Mucosa of stomach (tissue), 1 donor: ENCODE results near the gene ITPA.
A peak's percentile ranks its signal among the peaks of the same experiment; 100 is the strongest.

Experiments used
- H3K27me3 ChIP-seq: one replicate; pipeline ENCODE4 v1.7.0; 2013; ENCODE audit warnings: mild to moderate bottlenecking, low read length; ENCODE audit not compliant: control insufficient read depth, insufficient read depth
- H3K36me3 ChIP-seq: one replicate; pipeline ENCODE4 v1.7.0; 2013; ENCODE audit warnings: low read length; ENCODE audit not compliant: control insufficient read depth, insufficient read depth
- H3K4me1 ChIP-seq: one replicate; pipeline ENCODE4 v1.7.0; 2013; ENCODE audit warnings: mild to moderate bottlenecking, low read length; ENCODE audit not compliant: control insufficient read depth, insufficient read depth
- H3K4me3 ChIP-seq: one replicate; pipeline ENCODE4 v1.7.0; 2013; ENCODE audit warnings: low read length
- H3K9ac ChIP-seq: one replicate; pipeline ENCODE4 v1.7.0; 2013; ENCODE audit warnings: mild to moderate bottlenecking, low read length, moderate library complexity
- H3K9me3 ChIP-seq: one replicate; pipeline ENCODE4 v1.7.0; 2013; ENCODE audit warnings: mild to moderate bottlenecking, low read length, moderate library complexity; ENCODE audit not compliant: control insufficient read depth
- donor health status: Pancreatic carcinoma.

The ITPA gene

GRCh38 chr20:3194617-3195280, 14.5 kb upstream of the ITPA start:
- H3K27me3 ChIP-seq: no peaks in the 10 kb centered on the region
- peaks cover 24% of the 10 kb centered on the region for H3K36me3 ChIP-seq
- H3K4me1 ChIP-seq: no peaks in the 10 kb centered on the region
- H3K4me3 ChIP-seq: no peak overlapping the region
- no peak overlapping the region for H3K9ac ChIP-seq
- H3K9me3 ChIP-seq: no peaks in the 10 kb centered on the region

GRCh38 chr20:3195590-3196237, 13.6 kb upstream of the ITPA start:
- no peaks in the 10 kb centered on the region for H3K4me1 ChIP-seq
- peaks cover 25% of the 10 kb centered on the region for H3K36me3 ChIP-seq
- H3K9me3 ChIP-seq: no peaks in the 10 kb centered on the region
- H3K4me3 ChIP-seq: no peak overlapping the region
- H3K27me3 ChIP-seq: no peaks in the 10 kb centered on the region
- H3K9ac ChIP-seq: no peak overlapping the region

DNA sequence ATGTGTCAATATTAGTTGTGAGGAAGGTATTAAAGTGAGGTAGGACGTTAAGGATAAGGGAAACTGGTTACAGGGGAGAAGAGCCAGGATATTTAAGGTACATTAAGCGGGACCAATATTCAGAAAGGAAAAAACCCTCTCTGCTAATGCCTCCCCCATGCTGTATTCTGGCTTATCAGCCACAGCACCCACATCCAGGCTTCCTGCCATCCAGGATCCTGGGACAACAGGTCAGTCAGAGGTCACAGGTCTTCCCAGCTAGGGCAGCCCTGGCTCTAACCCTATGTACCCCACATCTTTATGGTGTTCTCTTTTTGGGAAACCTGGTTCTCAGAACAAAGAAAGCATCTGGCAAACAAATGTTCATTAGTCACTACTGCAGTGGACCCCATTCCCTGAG, 10.1 kb upstream of the ITPA start:
- no peaks in the 10 kb centered on the region for H3K9me3 ChIP-seq
- peaks cover 7% of the 10 kb centered on the region for H3K4me1 ChIP-seq
- H3K36me3 ChIP-seq: peaks cover 7% of the 10 kb centered on the region
- no peak overlapping the region for H3K9ac ChIP-seq
- no peak overlapping the region for H3K4me3 ChIP-seq
- H3K27me3 ChIP-seq: no peaks in the 10 kb centered on the region

GRCh38 chr20:3199976-3200755, 9.1 kb upstream of the ITPA start:
- Histone ChIP-seq H3K36me3 (peaks cover 6% of the 10 kb centered on the region), H3K27me3 (no peaks in the 10 kb centered on the region), H3K9ac (no peak overlapping the region), H3K4me1 (peaks cover 7% of the 10 kb centered on the region), H3K4me3 (no peak overlapping the region), H3K9me3 (no peaks in the 10 kb centered on the region)

DNA sequence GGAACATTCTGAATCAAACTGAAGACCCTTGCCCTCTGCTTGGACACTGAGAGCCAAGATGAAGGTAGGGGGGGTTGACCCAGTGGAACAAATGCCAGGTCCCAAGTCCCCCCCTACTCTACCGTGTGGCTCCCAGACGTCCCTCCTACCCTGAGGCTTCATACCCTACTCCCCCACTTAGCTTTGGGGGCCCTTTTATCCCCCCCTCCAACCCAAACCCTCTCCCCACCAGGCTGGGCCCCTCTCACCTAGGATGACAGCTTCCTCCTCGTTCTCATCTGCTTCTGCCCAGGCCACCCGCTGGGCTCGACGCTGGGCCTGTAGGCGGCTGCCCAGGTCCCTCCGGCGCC, 6.4 kb upstream of the ITPA start:
- Histone ChIP-seq H3K9ac (peak overlapping the region; percentile 80), H3K4me3 (peak overlapping the region; percentile 89), H3K9me3 (no peaks in the 10 kb centered on the region), H3K36me3 (peaks cover 3% of the 10 kb centered on the region), H3K4me1 (peaks cover 7% of the 10 kb centered on the region), H3K27me3 (no peaks in the 10 kb centered on the region)

DNA sequence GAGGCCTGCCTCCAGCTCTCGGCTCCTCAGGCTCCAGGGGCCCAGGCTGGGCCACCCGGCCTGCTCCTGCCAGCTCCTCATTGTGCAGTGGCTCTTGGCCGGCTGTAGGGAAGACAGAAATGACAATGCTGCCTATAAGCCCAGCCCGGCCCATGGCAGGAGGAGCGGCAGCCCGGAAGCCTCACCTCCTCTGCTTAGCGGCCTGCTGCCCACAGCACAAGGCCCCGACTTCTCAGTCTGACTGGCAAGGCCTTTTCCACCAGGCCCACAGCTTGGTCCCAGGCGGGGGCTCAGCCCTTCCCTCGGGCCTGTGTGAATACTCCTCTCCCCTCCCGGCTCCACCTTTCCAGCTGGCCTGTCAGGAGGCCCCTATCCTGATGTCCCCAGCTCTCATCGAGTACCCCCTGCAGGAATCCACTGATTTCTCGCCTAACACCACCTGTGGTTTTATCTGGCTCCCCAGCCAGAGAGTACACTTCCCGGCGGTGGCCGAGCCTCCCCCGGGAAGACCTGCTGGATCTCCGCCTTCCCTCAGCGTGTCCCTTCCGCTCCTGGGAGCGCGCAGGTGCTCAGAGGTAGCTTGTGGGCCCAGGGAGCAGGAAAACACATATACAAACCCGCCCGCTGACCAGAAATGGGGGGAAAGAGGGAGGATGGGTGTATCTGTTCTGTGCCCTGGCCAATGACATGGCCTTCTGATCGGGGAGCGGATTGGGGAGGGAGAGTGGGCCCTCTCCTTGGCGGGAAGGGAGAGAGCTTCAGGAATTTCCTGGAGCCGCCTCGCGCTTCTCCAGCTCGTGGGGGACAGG, 5.8 kb upstream of the ITPA start:
- H3K4me3 ChIP-seq: peak overlapping the region; percentile 89
- peaks cover 3% of the 10 kb centered on the region for H3K36me3 ChIP-seq
- H3K4me1 ChIP-seq: peaks cover 7% of the 10 kb centered on the region
- peak overlapping the region; percentile 80 for H3K9ac ChIP-seq
- H3K9me3 ChIP-seq: no peaks in the 10 kb centered on the region
- H3K27me3 ChIP-seq: no peaks in the 10 kb centered on the region

- Histone ChIP-seq H3K9me3 (no peaks in the 10 kb centered on the region), H3K4me3 (peak within 1 kb of the TSS; percentile 89), H3K27me3 (no peaks in the 10 kb centered on the region), H3K36me3 (peaks cover 3% of the 10 kb centered on the region), H3K9ac (peak within 1 kb of the TSS; percentile 80), H3K4me1 (peaks cover 7% of the 10 kb centered on the region)
Measured at GRCh38 chr20:3204124-3204794, 5.0 kb upstream of the ITPA start, which contains the start of gene DDRGK1. Gene DDRGK1, minus strand, starts transcription at chr20:3204682. Its CDS starts 55 bp downstream, at chr20:3204627.

DNA sequence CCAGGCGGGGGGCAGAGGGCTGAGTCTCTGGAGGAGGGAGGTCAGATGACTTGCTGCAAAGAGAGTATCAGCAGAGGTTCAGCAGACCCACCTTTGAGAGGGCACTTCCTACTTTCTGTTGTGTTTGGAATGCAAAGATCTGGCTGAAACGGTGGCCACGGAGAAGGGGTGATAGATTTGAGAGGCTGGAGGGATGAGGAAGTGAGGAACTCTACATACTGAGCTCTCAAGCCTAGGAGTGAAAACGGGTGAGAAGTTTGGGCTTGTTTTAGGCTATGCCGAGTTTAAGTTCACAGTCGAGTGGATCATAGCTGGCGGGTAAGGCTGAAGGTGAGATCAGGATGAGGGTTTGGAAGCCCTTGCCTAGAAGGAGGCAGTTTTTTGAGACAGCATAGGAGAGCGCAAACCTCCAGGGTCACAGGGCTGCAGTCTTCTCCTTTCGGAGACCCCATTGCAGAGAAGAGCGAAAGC, 477 bp upstream of the ITPA start:
- no peaks in the 10 kb centered on the region for H3K36me3 ChIP-seq
- H3K4me3 ChIP-seq: peak overlapping the region; percentile 88
- peak overlapping the region; percentile 95 for H3K9ac ChIP-seq
- H3K27me3 ChIP-seq: no peaks in the 10 kb centered on the region
- peaks cover 10% of the 10 kb centered on the region for H3K4me1 ChIP-seq
- no peaks in the 10 kb centered on the region for H3K9me3 ChIP-seq

DNA sequence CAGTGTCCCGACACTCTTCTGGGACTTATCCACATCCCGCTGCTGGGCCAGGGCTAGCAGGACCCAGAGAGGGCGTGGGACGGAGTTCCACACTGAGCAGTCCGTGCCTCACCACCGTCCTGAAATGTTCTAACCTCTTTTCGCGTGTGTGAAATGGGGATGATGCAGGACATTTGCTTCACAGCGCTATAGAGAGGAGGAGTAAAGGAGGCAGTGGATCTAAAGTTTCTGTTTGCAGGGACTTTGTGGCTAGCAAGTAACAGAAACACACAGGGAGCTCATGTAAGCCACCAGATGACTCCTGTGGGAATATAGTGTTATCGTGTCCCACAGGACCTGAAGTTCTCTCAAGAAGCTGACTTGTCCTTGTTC, 634 bp downstream of the ITPA start:
- Histone ChIP-seq H3K36me3 (no peaks in the 10 kb centered on the region), H3K4me3 (peak overlapping the region; percentile 88), H3K4me1 (peaks cover 10% of the 10 kb centered on the region), H3K27me3 (no peaks in the 10 kb centered on the region), H3K9me3 (no peaks in the 10 kb centered on the region), H3K9ac (peak overlapping the region; percentile 95)

DNA sequence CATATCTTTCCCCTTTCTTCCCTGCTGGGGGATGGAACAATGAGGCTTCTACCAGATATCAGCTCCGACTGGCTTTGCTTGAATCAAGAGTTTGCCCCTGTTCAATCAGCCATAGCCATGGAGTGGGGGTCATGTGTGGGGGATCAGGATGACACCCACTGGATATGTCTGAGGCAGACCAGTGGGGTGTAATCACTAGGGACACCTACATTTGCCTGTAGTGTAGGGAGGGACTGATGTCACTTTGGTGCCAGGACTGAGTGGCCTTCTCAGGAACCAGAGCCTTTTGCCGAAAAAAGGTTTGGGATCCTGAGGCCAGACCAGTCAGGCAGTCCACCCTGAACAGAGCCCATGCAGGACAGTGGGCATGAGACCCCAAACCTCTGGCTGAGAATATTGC, 1.0 kb downstream of the ITPA start:
- no peaks in the 10 kb centered on the region for H3K27me3 ChIP-seq
- peak overlapping the region; percentile 88 for H3K4me3 ChIP-seq
- H3K36me3 ChIP-seq: no peaks in the 10 kb centered on the region
- peaks cover 10% of the 10 kb centered on the region for H3K4me1 ChIP-seq
- no peaks in the 10 kb centered on the region for H3K9me3 ChIP-seq
- peak overlapping the region; percentile 95 for H3K9ac ChIP-seq

DNA sequence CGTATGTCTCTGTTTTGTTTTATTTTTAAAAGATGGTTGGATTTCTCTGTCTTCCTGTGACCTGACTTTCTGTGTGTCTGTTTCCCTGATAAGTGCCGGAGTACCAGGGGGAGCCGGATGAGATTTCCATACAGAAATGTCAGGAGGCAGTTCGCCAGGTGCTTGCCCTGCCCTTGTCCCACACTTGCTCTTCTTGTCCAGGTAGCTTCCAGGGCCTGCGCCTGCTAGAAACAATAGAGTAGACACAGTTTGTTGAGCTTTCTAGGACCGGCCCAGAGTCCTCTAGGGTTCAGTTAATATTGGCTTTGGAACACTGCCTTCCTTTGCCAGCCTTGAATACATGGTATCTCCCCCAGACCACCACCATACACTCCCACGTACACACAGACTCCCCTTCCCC, 3.9 kb downstream of the ITPA start:
- no peaks in the 10 kb centered on the region for H3K9me3 ChIP-seq
- no peaks in the 10 kb centered on the region for H3K36me3 ChIP-seq

More for the DNA sequence above, 3.9 kb downstream of the ITPA start:
- no peak overlapping the region for H3K4me3 ChIP-seq
- peaks cover 12% of the 10 kb centered on the region for H3K4me1 ChIP-seq
- H3K27me3 ChIP-seq: no peaks in the 10 kb centered on the region
- no peak overlapping the region for H3K9ac ChIP-seq
